Esophagus muscularis mucosa (tissue), 4 donors: ENCODE data around the gene UBE2F.

Experiments used
- CTCF ChIP-seq, 3 experiments: fragments of 200-600 bp in 2 of 3; fragments of 450-650 bp in 1 of 3; sonication (generic) in 2 of 3; IDR thresholded peaks; one replicate each; pipeline ENCODE4 v1.5.1; 2017 to 2019; ENCODE audit warnings: antibody characterized with exemption in 3 of 3, mild to moderate bottlenecking in 2 of 3, moderate library complexity in 1 of 3
- EP300 ChIP-seq: sonication (generic); formaldehyde crosslinking; IDR thresholded peaks from one replicate; pipeline ENCODE4 v1.6.1; 2017; ENCODE audit warnings: antibody characterized with exemption
- POLR2AphosphoS5 ChIP-seq, 2 donors: sonication (generic); formaldehyde crosslinking; IDR thresholded peaks; one replicate each; pipeline ENCODE4 v1.6.1; 2017; ENCODE audit warnings: antibody characterized with exemption in 2 of 2

- TF ChIP-seq CTCF (IDR thresholded peaks at IDR 0.05), result no peak
- no peak for TF ChIP-seq EP300
- TF ChIP-seq POLR2AphosphoS5 (IDR thresholded peaks at IDR 0.05), result no peak
These were observed 26.0 kb upstream of the UBE2F start for GRCh38 chr2:237940828-237941227.
